Activated CD4-positive, alpha-beta T cell treated with anti-CD3 and anti-CD28 coated beads, Interleukin-2, Interleukin-6, amounts not matched to agents 100 ng/mL and 50 ng/mL, durations not matched to agents 16 hours and 8 hours (primary cell): ENCODE results near the gene TMEM244.
"Not testable (repeated sequence)": the region's sequence is repeated elsewhere in the genome, so short reads cannot be mapped to it uniquely, and the experiment has no call there.

Experiments used
- DNase-seq: peaks from one replicate; pipeline ENCODE4 v3.0.0-alpha.2; 2020

The TMEM244 gene, protein sequence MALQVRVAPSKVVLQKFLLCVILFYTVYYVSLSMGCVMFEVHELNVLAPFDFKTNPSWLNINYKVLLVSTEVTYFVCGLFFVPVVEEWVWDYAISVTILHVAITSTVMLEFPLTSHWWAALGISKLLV

DNA sequence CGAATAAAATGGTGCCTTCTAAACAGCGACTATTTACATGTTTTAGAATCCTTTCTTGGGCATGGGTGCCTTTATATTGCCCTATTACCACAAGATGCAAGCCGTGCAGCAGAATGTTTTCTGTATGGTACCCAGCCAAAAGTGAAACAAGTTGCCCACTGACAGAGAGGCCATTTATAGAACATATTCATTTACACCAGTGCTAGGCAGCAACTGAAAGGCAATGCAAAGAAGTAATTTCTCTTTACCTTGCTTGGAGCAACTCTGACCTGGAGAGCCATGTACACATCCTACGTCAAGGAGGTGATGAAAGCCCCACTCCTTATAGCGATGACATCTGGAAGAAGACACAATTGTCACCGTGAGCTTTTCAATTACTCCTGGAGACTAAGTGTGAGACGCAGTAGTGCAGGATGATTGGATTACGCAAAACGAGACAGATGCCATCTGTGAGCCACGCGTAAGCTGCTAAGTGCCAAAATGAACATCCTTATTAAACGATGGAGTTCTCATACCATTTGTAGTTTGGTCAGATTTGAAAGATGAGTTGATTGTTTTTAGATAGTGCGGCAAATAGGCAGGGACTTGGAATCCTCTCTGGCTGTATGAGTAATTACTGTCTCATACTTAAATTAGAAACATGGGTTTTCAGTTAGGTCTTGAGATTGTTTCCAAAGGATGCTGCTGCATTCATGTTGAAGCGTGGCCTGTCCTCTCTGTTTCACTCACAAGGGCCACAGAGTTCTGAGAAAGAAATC, at the start of gene TMEM244:
TMEM244 (minus strand) TSS at position 408 of the 758 bp plus-strand sequence; CDS start at position 281, 127 bp downstream.
- DNase-seq = peak; percentile 36

DNA sequence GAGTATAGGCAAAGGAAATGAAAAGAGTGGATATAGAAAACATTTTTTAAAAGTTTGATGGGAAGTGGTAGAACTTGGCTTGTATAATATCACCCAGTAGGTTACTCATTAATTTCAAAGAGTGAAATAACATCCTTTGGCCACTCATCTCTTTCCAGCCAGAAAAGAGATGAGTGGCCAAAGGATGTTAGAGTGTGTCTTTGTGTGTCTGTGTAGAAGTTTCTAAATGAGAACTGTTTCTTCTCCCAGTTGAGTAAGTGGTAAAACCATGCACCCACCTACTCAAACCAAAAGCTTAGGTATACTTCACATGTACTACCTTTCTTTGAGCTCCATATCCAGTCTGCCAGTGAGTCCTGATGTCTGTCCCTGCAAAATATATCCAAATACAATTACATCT, 47.7 kb upstream of the TMEM244 start:
- peak; percentile 52 for DNase-seq

DNA sequence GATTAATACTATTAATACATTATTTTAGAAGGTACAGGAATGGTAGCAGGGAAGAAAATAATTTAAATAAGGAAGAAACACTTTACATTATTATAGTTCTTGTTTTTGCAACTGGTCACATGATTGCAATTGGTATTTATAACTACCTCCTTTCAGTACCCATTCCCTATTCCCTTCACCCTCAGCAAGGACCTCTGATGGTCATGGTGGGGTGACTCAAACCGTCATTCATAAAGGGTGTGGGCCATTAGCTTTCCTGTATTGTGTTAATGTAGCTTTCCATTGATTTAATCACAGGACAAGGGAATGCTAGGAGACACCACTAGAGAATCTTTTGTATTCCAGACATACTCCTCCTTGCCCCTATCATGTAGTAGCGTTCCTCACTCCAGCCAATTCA, 47.2 kb upstream of the TMEM244 start:
- DNase-seq = no peak

DNA sequence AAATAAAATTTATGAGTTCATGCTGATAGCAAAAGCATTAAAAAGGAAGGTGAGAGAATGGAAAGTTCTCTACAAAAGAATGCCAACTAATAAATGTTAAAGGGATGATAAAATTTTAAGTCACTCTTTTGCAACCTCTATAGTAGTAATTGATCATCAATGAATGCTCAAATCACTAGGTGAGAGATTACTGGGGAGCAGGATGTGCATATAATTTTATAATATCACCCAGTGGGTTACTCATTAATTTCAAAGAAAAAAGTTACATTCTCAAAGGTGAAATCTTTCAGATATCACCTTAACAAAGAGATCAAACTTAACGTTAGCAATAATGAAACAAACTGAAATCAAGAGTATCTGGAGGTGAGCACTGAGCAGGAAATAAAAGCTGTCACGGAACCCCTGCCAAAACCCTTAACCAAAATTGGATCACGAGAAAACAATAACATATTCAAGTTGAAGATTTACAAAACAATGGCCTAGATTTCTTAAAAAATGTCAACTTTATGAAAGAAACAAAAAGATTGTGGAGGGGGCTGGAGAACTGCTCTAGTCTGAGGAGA, 45.5 kb upstream of the TMEM244 start:
- DNase-seq = peak; percentile 31

DNA sequence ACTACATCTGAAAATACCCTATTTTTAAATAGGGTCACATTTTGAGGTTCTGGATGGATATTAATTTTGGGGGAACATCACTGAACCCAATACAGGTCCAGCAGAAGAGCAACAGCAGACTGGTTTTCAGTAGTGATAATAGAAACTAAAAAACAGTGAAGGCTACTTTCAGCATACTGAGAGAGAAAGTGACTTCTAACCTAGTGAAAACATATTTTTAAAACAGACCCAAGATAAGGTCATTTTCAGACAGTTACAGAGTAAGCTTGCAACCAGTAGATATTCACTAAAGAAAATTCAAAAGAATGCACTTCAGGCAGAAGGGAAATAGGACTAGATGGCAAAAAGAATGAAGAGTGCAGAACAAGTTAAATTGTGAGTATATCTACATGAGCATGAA, 42.0 kb upstream of the TMEM244 start:
- no peak for DNase-seq

DNA sequence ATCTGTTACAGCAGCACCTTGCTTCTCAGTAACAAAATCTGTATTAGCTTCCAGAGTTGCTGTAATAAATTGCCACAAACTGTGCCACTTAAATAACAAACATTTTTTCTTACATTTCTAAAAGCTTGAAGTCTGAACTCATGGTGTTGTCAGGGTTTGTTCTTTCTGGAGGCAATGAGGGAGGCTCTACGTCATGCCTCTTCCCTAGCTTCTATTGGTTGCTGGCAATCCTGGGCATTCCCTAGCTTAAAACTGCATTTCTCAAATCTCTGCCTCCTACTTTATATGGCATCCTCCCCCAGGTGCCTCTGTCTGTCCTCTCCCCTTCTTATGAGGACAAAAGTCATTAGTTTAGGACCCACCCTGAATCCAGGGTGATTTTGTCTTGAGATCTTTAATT, 41.6 kb upstream of the TMEM244 start:
- no peak for DNase-seq

DNA sequence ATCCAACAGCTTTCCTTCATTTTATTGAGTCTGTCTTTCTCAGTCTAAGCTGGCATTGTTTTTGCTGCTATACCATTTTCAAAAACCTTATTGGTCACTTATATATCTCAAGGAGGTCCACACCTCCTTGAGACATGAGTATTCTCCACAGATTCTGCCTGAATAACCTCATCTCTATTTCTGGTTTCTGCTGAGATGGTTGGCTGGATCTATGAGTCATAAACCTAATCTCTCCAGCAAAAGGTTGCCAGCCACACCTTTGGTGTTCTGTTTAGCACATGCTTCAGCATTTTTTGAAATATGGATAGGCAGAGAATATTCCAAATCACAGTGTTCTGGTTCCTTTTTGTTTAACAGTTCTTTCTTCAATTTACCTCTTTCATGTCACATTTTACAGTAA, 40.8 kb upstream of the TMEM244 start:
- no peak for DNase-seq

DNA sequence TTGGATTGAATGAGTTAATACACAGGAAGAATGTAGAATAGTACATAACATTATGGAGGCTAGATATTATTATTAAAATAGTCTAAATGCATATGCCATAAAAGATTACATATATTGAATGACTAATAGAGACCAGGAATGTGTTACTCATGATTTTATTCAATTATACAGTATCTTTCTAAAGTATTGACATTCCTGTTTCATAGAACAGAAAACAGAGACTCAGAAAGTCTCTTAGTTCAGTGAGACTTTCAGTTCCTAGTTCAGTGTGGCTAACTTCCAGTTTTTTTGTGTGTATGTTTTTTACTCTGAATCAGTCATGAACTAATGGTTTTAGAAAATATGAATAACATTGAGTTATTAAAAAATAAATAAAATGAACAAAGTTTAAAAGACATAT, 34.6 kb upstream of the TMEM244 start:
- DNase-seq = no peak

DNA sequence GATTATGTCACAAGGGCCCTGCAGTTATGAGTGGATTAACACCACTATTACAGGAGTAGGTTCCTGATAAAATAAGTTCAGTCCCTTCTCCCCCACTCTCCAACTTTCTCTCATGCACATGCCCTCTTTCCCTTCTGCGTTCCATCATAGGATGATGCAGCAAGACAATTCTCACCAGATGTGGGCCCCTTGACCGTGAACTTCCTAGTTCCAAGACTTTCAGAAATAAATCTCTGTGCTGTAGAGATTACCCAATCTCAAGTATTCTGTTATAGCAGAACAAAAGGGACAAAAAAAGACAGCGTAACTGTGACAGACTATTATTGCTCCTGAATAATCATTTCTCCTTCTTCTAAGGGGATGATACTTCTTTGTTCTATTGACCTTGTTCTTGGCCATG, 33.8 kb upstream of the TMEM244 start:
- DNase-seq = no peak

DNA sequence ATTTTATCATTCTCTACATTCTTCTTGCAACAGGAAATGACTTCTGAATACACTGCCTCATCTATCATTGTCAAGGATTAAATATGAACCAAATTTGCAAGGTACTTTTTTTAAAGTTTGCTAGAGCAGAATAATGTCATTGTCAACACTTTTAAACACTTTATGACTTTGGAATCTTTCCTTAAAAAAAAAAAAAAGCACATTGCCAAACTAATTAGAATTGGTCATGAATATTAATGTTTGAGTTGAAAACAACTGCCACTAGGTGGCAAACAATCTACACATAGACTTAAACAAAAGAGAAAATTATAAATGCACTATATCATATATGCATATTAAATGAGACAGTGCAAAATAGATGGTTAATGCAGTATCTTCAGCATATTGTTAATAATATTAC, 32.5 kb upstream of the TMEM244 start:
- DNase-seq = no peak

DNA sequence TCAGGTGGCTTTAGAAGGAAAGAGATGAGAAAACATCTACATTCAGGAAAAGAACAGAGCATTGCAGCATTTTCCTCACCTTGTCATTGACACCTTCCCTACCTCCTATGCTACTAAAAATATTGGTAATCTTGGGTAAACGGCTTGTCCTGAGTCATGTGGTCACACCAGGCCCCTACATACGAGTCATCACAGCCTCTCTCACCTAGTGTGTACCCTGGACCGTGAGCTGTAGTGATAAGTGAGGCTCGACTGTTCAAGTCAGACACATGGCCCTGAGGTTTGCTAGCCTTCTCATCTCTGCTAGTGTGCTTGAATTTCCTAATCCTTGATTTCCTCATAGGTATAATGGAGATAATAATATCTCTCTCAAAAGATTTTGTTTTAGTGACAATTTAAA, 29.6 kb upstream of the TMEM244 start:
- DNase-seq = no peak

DNA sequence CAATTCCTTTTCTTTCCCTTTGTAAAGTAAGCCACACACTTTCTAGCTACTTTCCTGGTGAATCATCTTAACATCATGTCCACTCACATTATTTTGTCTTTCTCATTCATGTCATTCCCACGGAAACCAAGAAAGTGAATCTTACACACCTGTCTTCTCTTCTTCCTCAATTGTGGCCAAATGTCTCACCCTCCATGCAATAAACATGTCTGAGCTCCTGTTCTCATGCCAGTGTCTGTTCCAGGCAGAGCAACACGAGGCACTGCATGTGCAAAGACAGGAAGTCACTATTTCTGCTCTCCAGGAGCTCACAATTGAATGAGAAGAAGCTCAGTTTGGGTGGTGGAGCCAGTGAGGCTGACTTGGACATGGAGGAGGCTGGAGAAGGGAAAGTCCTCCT, 29.0 kb upstream of the TMEM244 start:
- DNase-seq = no peak

DNA sequence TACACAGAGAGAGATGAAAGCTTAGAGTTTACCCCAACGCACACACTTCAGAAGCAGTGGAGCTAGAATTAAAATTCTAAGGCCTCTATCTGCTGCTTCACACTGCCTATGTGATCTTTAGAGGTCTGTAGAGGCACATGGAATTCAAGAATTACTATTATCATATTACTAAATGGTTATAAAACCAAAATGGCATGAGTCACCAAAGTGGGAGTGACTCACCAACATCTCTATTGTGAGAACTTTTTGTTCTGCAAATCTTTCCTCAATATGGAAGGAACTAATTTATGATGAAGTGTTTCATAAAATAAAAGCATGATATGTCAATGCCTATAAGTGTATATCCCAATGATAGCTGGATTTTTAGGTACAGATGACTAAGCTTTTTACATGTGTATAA, 28.5 kb upstream of the TMEM244 start:
- DNase-seq = no peak

DNA sequence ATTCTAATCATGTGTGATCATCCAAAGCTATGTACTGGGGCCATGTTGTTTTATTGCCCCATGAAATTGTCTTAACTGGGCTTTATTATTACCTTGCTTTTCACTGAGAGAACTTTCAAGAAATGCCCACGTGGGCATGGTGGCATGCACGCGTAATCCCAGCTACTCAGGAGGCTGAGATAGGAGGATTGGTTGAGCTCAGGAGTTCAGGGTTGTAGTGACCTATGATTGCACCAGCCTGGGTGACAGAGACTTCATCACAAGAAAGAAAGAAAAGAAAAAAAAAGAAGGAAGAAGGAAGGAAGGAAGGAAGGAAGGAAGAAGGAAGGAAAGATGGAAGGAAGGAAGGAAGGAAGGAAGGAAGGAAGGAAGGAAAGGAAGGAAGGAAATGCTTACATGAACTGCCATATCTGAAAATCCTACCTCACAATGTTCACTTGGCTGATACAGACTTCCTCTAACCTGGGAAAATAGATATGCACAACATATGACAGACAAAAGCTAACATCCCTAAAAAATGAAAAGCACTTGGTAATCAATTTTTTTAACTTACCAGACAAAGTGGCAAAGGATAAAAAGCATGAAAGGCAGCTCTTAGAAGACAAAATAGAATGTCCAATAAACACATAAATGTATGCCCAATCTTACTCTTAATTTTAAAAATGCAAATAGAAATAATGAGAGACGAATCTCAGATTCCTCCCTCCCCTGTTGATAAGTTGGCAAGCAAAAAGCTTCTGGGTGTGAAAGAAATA, 25.5 kb upstream of the TMEM244 start:
- DNase-seq = no peak

DNA sequence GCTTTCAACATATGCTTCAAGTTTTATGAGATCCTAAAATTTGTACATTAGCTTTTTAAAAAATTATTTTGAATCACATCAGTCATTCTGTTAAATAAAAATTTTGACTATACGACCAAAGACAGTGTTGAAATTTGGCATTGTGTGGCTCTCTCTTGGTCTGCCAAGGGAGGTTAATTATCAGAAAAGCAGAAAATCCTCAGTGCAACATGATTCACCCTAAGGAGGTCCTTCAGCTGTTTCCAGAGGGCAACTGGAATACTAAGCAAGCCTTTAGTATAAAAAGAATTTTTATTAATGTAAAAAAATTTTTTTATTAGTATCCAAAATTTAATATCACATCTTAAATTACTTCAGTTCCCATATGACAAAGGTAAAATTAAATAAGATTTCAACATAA, 23.1 kb upstream of the TMEM244 start:
- DNase-seq = no peak

DNA sequence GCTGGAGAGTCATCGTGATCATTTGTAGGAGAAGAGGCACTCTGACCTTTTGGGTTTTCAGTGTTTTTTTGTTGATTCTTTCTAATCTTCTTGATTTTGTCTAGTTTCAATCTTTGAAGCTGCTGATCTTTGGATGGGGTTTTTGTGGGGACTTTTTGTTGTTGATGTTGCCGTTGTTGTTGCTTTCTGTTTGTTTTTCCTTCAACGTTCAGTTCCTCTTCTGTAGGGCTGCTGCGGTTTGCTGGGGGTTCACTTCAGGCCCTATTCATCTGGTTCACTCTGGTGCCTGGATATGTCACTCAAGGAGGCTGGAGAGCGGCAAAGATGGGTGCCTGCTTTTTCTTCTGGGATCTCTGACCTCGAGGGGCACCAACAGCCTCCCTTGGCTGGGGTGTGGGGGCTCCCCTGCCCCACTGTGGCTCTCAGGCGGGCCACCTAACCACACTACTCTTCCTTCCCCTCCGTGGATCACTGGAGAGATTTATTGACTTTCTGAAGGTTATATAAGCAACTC, 21.5 kb upstream of the TMEM244 start:
- no peak for DNase-seq

DNA sequence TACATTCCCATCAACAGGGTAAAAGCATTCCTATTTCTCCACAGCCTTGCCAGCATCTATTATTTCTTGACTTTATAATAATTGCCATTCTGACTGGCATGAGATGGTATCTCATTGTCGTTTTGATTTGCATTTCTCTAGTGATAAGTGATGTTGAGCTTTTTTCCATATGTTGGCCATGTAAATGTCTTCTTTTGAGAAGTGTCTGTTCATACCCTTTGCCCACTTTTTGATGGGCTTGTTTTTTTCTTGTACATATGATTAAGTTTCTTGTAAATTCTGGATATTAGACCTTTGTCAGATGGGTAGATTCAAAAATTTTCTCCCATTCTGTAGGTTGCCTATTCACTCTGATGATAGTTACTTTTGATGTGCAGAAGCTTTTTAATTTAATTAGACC, 16.8 kb upstream of the TMEM244 start:
- not testable (repeated sequence) for DNase-seq

DNA sequence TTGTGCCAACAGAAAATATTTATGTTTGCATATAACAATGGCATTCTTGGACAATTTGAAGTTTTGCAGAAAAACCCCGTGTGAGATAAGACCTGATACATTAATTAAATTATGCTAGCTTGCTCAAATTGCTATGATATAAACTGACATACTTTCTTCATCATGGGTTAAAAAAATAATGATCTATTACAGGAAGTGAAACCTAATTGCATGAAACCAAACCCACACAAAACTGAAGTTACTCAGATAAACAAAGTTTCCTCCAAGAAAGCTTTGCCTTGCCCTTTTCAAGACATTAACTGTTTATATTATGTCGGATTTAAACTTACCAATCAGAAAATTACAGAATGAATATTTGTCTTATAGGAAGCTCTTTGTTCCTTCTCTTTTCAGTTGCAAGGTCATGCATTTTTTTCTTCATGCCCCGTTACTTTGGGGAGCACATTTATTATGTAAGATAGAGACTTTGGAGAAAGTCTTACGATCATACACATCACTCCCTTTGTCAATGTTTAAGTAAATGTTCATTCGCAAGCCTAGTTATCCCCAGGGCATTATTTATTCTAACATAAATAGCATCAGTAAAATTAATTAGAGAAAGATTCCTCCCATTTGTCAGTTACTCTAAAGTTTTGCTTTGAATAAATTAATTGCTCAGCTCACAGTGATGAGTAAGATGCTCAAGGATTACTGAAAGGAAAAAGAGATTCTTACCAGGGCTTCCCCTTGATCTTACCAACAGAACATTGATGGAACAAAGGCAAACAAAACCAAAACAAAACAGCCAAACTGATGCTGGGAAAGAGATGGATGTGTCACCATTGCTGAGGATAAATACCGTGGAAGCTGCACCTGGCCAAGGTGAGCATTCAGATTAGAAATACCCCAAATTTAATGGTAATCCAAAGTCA, 14.8 kb upstream of the TMEM244 start:
- peak; percentile 21 for DNase-seq

DNA sequence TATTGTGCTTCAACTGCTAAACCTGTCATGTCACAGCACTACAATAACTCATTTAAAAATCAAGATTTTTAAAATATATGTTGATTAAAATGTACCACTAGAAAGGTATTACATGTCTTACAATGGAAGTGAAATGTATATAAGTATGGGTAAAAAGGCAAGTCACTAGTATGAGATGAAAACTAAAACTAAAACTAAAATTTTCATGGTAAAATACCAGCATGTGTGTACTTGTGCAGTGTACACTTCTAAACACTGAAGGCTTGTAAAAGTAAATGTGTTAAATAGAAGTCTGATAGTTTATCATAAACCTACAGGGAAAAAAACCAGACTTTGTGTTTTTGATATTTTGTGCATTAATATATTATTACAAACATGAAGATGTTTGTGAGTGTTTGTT, 13.7 kb upstream of the TMEM244 start:
- no peak for DNase-seq

DNA sequence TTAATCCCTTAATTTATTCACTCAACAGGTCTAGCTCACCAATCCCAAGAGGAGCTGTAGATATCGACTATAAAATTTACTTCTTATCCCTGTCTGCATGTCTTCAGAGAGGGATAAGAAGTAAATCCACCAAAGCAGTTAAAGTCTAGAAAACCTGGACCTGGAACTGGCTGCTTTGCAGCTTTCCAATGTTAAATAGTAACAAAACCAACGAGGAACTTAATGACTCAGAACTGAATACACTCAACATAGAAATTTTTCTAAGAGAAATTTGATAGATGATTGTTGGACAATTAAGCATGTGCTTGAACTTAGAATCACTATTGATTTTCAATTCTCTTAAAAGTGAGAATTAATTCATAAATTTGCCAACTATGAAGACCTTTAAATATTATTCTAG, 11.5 kb upstream of the TMEM244 start:
- no peak for DNase-seq

DNA sequence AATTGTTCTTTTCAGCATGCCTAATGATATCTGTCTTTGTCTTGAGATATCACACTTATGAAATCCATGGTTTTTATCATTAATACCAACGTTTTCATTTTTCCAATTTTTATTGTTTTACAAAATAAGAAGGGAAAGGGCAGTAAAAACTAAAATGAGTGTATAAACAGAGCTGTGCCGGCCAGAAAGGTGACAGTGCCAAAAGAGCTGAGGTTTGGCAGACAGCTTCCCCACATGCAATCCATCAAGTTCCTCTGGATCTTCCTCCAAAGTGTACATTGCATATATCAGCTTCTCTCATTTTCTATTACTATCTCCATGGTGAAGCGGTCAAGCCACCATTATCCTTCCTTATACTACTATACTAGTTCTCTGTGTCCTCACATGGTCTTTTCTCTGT, 10.1 kb upstream of the TMEM244 start:
- DNase-seq = no peak

DNA sequence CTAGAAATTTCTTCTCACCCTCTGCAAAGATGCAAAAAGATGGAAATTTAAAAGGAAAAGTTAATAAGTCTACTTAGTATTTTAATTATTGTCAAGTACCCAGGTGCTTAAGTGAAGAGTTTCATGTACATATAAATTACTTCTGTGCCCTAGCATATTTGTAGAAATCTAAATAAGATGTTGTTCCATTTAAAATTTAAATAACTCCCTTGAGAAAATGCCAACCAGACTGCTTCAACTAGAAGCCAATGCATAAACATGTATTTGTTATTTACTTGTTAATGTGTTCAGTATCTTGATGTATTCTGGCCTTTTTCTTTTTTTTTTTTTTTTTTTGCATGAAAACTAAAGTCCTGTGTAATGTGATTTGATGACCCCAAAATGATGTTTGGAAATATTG, 6.3 kb upstream of the TMEM244 start:
- no peak for DNase-seq

DNA sequence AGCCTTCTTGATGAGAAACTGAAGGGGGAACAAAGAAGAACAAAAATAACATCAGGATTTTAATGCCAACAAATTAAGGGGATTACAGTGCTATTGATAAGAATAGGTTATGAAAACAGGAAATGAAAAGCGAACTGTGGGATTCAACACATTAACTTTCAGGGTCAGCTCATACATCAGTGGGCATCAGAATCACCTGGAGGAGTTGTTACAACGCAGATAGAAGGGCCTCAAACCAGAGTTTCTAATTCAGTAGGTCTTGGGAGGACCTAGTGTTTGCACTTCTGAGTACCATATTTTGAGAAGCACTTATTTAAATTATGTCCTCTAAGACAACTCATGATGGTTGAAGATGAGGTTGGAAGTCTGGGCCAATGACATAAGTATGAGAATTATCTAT, 5.6 kb upstream of the TMEM244 start:
- no peak for DNase-seq
